Calu3 (cell line): ENCODE results near the gene DDX39A. TPM values are rescaled to one million over a fixed set of nuclear protein-coding genes. Genes with fewer than 3 reads are reported as not detected.

Source experiments
- BruUV-seq: library from RNA; stranded (reverse); fragments of 400-500 nt; replicated peaks from 2 replicates; lab custom pipeline; 2021; lab: Mats Ljungman, UMichigan
- CTCF ChIA-PET: fragments of 300-600 bp; sonication (Branson Sonifier 250); formaldehyde crosslinking; loops from one replicate; lab custom pipeline; 2022; ENCODE audit warnings: antibody characterized with exemption; lab: Charles Lee
- DNase-seq: peaks from one replicate; pipeline ENCODE4 v3.0.0; 2022
- H3K27ac Mint-ChIP-seq: one replicate; pipeline ENCODE4 v1.8.0; 2022; ENCODE audit warnings: mixed read lengths; ENCODE audit not compliant: unreplicated experiment
- H3K27me3 Mint-ChIP-seq: one replicate; pipeline ENCODE4 v1.8.0; 2022; ENCODE audit warnings: mixed read lengths; ENCODE audit not compliant: unreplicated experiment
- H3K36me3 Mint-ChIP-seq: one replicate; pipeline ENCODE4 v1.8.0; 2022; ENCODE audit warnings: mild to moderate bottlenecking, moderate library complexity, mixed read lengths; ENCODE audit not compliant: insufficient read depth, unreplicated experiment
- H3K4me1 Mint-ChIP-seq: one replicate; pipeline ENCODE4 v1.8.0; 2022; ENCODE audit warnings: mild to moderate bottlenecking, low read depth, mixed read lengths; ENCODE audit not compliant: unreplicated experiment
- H3K4me3 Mint-ChIP-seq: one replicate; pipeline ENCODE4 v1.8.0; 2022; ENCODE audit warnings: mild to moderate bottlenecking, low read depth, moderate library complexity, mixed read lengths; ENCODE audit not compliant: unreplicated experiment
- H3K9me3 Mint-ChIP-seq: one replicate; pipeline ENCODE4 v1.8.0; 2022; ENCODE audit warnings: low read depth, mixed read lengths; ENCODE audit not compliant: unreplicated experiment
- intact Hi-C: fragments of 100-400 bp; cut with micrococcal nuclease; formaldehyde crosslinking; loops from one replicate; pipeline ENCODE4 v1.10.0; 2022; ENCODE audit not compliant: unreplicated experiment
- total RNA-seq: library from RNA; stranded (reverse); gene quantifications from 2 replicates; pipeline ENCODE4 v1.2.3, GENCODE V29; 2022
- TF ChIP-seq, protein P1 (sequence below): fragments of 200-600 bp; IDR thresholded peaks from one replicate; pipeline ENCODE4 v1.8.0; 2022; ENCODE audit warnings: antibody characterized with exemption; ENCODE audit not compliant: unreplicated experiment

Gene DDX39A
- total RNA-seq, 1 experiment from 2014 or later = 104 TPM

DNA sequence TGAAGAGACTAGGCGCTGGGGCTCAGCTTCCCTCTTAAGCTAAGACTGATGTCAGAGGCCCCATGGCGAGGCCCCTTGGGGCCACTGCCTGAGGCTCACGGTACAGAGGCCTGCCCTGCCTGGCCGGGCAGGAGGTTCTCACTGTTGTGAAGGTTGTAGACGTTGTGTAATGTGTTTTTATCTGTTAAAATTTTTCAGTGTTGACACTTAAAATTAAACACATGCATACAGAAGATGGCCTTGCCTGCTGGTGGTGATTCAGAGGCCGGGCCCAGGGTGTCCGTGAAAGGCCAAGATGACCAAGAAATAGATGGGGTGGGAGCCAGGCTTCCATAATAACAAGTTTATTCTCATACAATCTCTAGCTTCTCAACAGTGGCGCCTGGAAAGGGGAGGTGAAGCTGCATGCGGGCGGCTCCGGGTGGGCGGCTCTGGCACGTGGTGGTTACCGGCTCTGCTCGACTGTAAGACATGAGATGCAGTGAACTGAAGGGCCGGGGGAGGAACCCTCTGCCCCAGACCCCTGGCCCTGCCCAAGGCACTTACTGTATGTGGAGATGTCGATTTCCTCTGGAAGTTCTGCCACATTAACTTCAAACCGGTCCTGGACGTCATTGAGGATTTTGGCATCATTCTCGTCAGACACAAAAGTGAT lies 10.5 kb downstream of the DDX39A start:
- TF ChIP-seq, protein P1, sequence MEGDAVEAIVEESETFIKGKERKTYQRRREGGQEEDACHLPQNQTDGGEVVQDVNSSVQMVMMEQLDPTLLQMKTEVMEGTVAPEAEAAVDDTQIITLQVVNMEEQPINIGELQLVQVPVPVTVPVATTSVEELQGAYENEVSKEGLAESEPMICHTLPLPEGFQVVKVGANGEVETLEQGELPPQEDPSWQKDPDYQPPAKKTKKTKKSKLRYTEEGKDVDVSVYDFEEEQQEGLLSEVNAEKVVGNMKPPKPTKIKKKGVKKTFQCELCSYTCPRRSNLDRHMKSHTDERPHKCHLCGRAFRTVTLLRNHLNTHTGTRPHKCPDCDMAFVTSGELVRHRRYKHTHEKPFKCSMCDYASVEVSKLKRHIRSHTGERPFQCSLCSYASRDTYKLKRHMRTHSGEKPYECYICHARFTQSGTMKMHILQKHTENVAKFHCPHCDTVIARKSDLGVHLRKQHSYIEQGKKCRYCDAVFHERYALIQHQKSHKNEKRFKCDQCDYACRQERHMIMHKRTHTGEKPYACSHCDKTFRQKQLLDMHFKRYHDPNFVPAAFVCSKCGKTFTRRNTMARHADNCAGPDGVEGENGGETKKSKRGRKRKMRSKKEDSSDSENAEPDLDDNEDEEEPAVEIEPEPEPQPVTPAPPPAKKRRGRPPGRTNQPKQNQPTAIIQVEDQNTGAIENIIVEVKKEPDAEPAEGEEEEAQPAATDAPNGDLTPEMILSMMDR = no peak
- no TSS peak for BruUV-seq
- CTCF ChIA-PET = no interaction called here
- Mint-ChIP-seq H3K4me3 (no peak overlapping the region), H3K27me3 (no peaks in the 10 kb centered on the region), H3K4me1 (peaks cover 8% of the 10 kb centered on the region), H3K27ac (peak overlapping the region; percentile 26), H3K9me3 (no peaks in the 10 kb centered on the region), H3K36me3 (peaks cover 68% of the 10 kb centered on the region)
- no peak for DNase-seq
- intact Hi-C loops = no loop called here

GRCh38 chr19:14407605-14408484 lies 11.3 kb downstream of the DDX39A start:
- Mint-ChIP-seq H3K4me1 (peaks cover 8% of the 10 kb centered on the region), H3K9me3 (no peaks in the 10 kb centered on the region), H3K4me3 (no peak overlapping the region), H3K27ac (peak overlapping the region; percentile 66), H3K27me3 (no peaks in the 10 kb centered on the region), H3K36me3 (peaks cover 70% of the 10 kb centered on the region)
- intact Hi-C loops = no loop called here
- BruUV-seq = TSS peak; percentile 52
- no peak for DNase-seq
- CTCF ChIA-PET = no interaction called here
- TF ChIP-seq, protein P1 = no peak

GRCh38 chr19:14406645-14407401 lies 12.3 kb downstream of the DDX39A start:
- TF ChIP-seq, protein P1 = no peak
- Mint-ChIP-seq H3K9me3 (no peaks in the 10 kb centered on the region), H3K4me1 (peaks cover 8% of the 10 kb centered on the region), H3K36me3 (peaks cover 68% of the 10 kb centered on the region), H3K4me3 (no peak overlapping the region), H3K27me3 (no peaks in the 10 kb centered on the region), H3K27ac (peak overlapping the region; percentile 50)
- intact Hi-C loops = no loop called here
- DNase-seq = no peak
- no TSS peak for BruUV-seq
- CTCF ChIA-PET = interaction anchor here (0.6 kb wide), 1 partner anchor 82 kb away, joined by 5 read pairs; no protein-coding TSS in a partner anchor
